ENCODE results near the gene NUB1.

Gene NUB1

GRCh38 chr7:151313857-151314256 lies 27.8 kb upstream of the NUB1 start:
- no peak for DNase-seq

GRCh38 chr7:151314401-151314800 lies 27.2 kb upstream of the NUB1 start:
- no peak for DNase-seq

- DNase-seq: peak; percentile 47 to 83 (median 66)
These were observed 26.5 kb upstream of the NUB1 start for GRCh38 chr7:151315038-151315655.

GRCh38 chr7:151316896-151317295 lies 24.7 kb upstream of the NUB1 start:
- no peak for DNase-seq

- DNase-seq: no peak
These were observed 23.7 kb upstream of the NUB1 start for GRCh38 chr7:151317936-151318335.

GRCh38 chr7:151319189-151319588 lies 22.4 kb upstream of the NUB1 start:
- DNase-seq: no peak

GRCh38 chr7:151320263-151320845 lies 21.3 kb upstream of the NUB1 start:
- no peak for DNase-seq

GRCh38 chr7:151321341-151321740 lies 20.3 kb upstream of the NUB1 start:
- DNase-seq: no peak

GRCh38 chr7:151322906-151323305 lies 18.7 kb upstream of the NUB1 start:
- no peak for DNase-seq

GRCh38 chr7:151327022-151327421 lies 14.6 kb upstream of the NUB1 start:
- DNase-seq: no peak

GRCh38 chr7:151327659-151328058 lies 14.0 kb upstream of the NUB1 start:
- DNase-seq: no peak

GRCh38 chr7:151330181-151330580 lies 11.4 kb upstream of the NUB1 start:
- DNase-seq: no peak

- no peak for DNase-seq
These were observed 11.0 kb upstream of the NUB1 start for GRCh38 chr7:151330661-151331060.

- no peak for DNase-seq
These were observed 7.0 kb upstream of the NUB1 start for GRCh38 chr7:151334628-151335027.

GRCh38 chr7:151336027-151336708 lies 5.4 kb upstream of the NUB1 start:
- no peak for DNase-seq

- no peak for DNase-seq
These were observed 4.3 kb upstream of the NUB1 start for GRCh38 chr7:151337346-151337745.

- DNase-seq: no peak
These were observed 2.8 kb upstream of the NUB1 start for GRCh38 chr7:151338809-151339208.

- peak in 1 of 5 donors; percentile 50 for DNase-seq
These were observed 1.8 kb upstream of the NUB1 start for GRCh38 chr7:151339651-151340382.

GRCh38 chr7:151340794-151341356 lies 737 bp upstream of the NUB1 start:
- DNase-seq: no peak

- DNase-seq: peak in 1 of 5 donors; percentile 66
These were observed 562 bp downstream of the NUB1 start for GRCh38 chr7:151342102-151342646.

- no peak for DNase-seq
These were observed 1.2 kb downstream of the NUB1 start for GRCh38 chr7:151342811-151343210.

- DNase-seq: no peak
These were observed 1.9 kb downstream of the NUB1 start for GRCh38 chr7:151343516-151343915.
